Retina (tissue), 1 donor: Measurements from ENCODE around the gene ITLN2.
"Not testable (repeated sequence)": the region's sequence is repeated elsewhere in the genome, so short reads cannot be mapped to it uniquely, and the experiment has no call there.

Experiments used
- DNase-seq: peaks from one replicate; pipeline ENCODE4 v3.0.0-alpha.2; 2016

Gene ITLN2

GRCh38 chr1:160952129-160952510 lies 2.5 kb downstream of the ITLN2 start:
- no peak for DNase-seq

GRCh38 chr1:160951443-160952128 lies 3.0 kb downstream of the ITLN2 start:
- DNase-seq: peak; percentile 52

DNA sequence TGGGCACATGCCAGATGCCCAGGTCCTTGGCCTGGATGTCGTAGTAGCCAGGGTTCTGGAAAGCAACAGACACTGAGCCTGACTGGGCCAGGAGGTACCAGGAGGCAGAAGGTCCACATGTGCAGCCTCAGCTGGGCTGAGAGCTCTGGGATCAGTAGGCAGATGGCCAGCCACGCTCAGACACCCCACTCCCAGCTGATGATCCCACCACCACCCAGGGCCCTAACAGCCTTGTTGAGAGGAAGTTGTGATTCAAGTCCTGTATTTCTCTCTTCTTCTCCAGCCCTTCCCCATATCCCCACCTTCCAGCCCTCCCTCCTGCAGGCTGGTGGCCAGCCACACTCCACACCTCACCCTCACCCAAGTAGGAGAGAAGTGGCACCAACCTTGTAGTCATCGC lies 4.0 kb downstream of the ITLN2 start:
- DNase-seq: no peak

- no peak for DNase-seq
Measured at GRCh38 chr1:160949881-160950280, 4.7 kb downstream of the ITLN2 start.

- not testable (repeated sequence) for DNase-seq
Measured at GRCh38 chr1:160949216-160949880, 5.3 kb downstream of the ITLN2 start.

- DNase-seq: not testable (repeated sequence)
Measured at GRCh38 chr1:160947174-160947759, 7.3 kb downstream of the ITLN2 start.

DNA sequence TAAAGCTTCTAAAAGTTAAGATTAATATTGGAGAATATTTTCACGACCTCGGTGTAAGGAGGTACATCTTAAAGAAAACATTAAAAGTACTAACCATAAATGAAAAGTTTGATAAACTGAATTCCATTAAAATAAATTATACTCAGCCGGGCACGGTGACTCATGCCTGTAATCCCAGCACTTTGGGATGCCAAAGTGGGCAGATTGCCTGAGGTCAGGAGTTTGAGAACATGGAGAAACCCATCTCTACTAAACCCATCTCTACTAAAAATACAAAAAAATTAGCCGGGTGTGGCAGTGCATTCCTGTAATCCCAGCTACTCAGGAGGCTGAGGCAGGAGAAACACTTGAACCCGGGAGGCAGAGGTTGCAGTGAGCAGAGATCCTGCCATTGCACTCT lies 8.7 kb downstream of the ITLN2 start:
- DNase-seq: not testable (repeated sequence)

DNA sequence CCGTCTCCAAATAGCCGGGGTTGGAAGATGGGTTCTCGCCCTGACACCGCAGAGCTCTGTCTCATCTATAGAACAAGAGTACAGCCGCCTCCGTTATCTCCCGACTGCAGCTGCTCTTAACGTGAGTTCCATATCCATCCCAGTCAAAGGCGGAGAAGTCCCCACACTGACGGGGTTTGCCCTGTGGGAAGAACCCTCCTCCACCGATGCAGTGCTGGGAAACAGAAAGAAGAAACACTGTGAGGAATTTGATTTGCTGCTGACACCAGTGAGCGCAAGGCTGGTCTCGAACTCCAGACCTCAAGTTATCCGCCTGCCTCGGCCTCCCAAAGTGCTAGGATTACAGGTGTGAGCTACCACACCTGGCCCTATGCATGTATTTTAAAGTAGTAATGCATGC lies 9.5 kb downstream of the ITLN2 start:
- DNase-seq: no peak

DNA sequence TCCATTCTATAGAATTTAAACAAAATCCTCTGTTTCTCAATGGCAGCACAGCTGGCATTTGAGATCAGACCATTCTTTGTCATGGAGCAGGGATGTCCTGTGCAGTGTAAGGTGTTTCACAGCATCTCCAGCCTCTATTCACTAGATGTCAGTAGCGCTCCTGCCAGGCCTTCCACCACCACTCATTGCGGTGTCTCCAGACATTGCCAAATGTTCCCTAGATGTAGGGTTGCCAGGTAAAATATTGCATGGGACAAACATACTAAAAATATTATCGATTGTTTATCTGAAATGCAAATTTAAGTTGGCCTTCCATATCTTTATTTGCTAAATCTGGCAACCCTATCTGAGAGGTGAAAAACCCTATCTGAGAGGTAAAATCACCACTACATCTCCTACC lies 11.7 kb downstream of the ITLN2 start:
- no peak for DNase-seq

- DNase-seq: not testable (repeated sequence)
Measured at GRCh38 chr1:160936666-160937065, 17.9 kb downstream of the ITLN2 start.

DNA sequence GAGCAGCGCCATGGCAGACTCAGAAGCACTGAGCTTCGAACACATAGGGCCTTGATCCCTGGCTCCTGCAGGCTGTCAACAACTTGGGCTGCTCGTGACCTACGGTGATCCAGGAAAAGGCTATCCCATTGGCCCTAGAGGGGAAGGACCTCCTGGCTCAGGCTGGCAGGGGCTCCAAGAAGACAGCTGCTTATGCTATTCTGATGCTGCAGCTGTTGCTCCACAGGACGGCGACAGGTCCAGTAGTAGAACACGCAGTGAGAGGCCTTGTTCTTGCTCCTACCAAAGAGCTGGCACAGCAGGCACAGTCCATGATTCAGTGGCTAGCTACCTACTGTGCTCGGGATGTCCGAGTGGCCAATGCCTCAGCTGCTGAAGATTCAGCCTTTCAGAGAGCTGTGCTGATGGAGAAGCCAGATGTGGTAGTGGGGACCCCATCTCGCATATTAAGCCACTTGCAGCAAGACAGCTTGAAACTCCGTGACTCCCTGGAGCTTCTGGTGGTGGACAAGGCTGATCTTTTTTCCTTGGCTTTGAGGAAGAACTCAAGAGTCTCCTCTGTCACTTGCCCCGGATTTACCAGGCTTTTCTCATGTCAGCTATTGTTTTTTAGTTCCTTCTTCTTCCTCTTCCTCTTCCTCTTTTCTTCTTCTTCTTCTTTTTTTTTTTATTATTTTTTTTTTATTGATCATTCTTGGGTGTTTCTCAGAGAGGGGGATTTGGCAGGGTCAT lies 18.9 kb downstream of the ITLN2 start:
- DNase-seq: no peak

- not testable (repeated sequence) for DNase-seq
Measured at GRCh38 chr1:160933305-160933704, 21.3 kb downstream of the ITLN2 start.

DNA sequence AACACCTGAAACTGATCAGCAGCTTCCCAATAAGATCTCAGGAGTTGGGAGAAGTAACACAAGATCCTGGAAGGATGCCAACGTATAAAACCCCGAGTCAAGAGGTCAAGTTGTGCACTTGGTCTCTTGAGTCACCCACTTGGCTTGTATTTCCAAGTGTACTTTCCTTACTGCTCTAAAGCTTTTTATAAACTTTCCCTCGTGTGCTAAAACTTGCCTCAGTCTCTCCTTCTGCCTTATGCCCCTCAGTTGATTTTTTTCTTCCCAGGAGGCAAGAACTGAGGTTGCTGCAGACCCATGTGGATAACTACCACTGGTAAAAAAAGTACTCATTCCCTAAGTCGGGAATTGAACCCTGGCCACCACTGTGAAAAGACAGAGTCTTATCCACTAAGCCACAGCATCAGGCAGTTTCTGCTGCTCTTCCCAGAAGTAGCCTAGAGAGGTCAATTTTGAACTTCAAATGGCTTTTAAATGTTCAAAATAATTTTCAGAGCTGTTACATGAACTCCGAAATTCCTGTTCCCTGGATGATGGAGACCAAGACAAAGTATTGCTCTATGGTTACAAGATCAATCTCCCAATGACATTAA lies 28.9 kb downstream of the ITLN2 start:
- no peak for DNase-seq

DNA sequence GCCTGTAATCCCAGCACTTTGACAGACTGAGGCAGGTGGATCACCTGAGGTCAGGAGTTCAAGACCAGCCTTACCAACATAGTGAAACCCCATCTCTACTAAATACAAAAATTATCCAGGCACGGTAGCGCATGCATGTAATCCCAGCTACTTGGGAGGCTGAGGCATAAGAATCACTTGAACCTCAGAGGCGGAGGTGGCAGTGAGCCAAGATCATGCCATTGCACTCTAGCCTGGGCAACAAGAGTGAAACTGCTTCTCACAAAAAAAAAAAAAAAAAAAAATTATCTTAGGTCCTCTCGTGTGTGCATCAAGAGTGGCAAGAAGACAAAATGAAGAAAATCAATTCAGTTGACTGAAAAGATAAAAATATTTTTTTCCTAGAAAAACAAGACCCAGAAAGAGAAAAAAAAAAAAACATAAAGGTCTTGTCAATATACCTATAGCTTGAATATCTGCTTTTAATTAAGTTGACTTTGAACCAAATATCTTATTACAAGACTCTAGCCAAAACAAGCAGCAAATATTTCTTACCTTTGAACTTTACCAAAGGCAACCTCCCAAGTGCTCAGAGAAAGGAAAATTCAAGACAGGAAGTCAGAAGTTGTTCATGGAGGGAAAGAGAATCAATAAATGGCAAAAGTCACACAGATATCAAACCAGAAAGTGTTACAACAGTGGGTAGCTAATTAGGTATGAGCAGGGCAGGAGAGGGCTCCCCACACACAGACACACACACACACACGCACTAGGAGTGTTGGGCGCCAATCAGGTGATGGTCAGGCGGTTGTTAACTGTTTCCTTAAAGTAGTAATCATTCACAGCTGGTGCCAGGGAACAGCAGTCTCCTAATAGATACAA lies 29.6 kb downstream of the ITLN2 start:
- DNase-seq: no peak

DNA sequence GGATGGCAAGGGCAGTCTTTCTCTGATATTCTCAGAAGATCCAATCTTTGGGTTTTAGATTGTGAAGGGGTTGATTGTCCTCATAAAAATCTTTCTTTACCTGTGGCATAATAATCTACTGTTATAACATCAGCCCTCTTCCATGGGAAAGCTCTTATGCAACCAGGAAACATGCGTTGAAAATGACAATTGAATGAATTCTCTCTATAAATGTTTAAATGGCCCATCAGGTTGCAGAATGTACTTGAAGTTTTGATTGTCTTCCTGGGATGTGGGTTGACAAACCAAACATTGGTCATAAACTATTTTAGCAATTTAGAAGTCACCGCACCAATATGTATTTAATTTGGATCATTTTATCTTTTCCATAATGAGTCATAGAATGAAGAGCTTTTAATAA lies 37.9 kb downstream of the ITLN2 start:
- no peak for DNase-seq

DNA sequence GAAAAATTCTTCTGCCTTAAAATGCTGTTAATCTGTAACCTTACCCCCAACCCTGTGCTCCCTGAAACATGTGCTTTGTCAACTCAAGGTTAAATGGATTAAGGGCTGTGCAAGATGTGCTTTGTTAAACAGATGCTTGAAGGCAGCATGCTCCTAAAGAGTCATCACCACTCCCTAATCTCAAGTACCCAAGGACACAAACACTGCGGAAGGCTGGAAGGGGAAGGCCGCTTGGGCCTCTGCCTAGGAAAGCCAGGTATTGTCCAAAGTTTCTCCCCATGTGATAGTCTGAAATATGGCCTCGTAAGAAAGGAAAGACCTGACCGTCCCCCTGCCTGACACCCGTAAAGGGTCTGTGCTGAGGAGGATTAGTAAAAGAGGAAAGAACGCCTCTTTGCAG lies 41.4 kb downstream of the ITLN2 start:
- not testable (repeated sequence) for DNase-seq

- no peak for DNase-seq
Measured at GRCh38 chr1:160911925-160912324, 42.7 kb downstream of the ITLN2 start.

- no peak for DNase-seq
Measured at GRCh38 chr1:160911441-160911840, 43.2 kb downstream of the ITLN2 start.

DNA sequence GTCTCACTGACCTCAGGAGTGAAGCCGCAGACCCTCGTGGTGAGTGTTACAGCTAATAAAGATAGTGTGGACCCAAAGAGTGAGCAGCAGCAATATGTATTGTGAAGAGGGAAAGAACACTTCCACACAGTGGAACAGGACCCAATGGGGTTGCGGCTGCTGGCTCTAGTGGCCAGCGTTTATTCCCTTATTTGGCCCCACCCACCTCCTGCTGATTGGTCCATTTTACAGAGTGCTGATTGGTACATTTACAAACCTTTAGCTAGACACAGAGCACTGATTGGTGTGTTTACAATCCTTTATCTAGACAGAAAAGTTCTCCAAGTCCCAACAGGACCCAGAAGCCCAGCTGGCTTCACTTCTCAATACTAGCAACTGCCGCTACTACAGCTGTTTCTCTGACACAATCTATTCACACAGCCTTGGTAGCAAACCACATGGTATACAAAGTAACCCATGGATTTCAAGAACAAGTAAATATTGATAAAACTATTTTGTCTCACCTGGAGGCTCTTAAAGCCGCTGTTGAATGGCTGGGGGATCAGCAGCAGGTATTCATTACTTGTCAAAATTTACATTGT lies 44.3 kb downstream of the ITLN2 start:
- DNase-seq: no peak

- DNase-seq: no peak
Measured at GRCh38 chr1:160907976-160908375, 46.6 kb downstream of the ITLN2 start.

- no peak for DNase-seq
Measured at GRCh38 chr1:160905617-160905989, 49.0 kb downstream of the ITLN2 start.
